Activated naive CD4-positive, alpha-beta T cell treated with anti-CD3 and anti-CD28 coated beads, Interleukin-2, amount 10 ng/mL, durations not matched to agents 7 days and 5 days (primary cell): ENCODE results near the gene PLEKHM2.

ENCODE experiments used
- CTCF ChIA-PET: fragments of 350-600 bp; sonication (Branson Sonifier 250); formaldehyde crosslinking; loops from one replicate; lab custom pipeline; 2021; ENCODE audit warnings: antibody characterized with exemption; lab: Charles Lee
- DNase-seq: peaks from one replicate; pipeline ENCODE4 v3.0.0-alpha.2; 2020
- H3K27ac Mint-ChIP-seq: one replicate; pipeline ENCODE4 v1.8.0; 2021; ENCODE audit warnings: mild to moderate bottlenecking, moderate library complexity, mixed read lengths
- H3K27me3 Mint-ChIP-seq: one replicate; pipeline ENCODE4 v1.8.0; 2021; ENCODE audit warnings: mild to moderate bottlenecking, mixed read lengths
- H3K36me3 Mint-ChIP-seq: one replicate; pipeline ENCODE4 v1.8.0; 2021; ENCODE audit warnings: mixed read lengths
- H3K4me1 Mint-ChIP-seq: one replicate; pipeline ENCODE4 v1.8.0; 2021; ENCODE audit warnings: mixed read lengths
- H3K4me3 Mint-ChIP-seq: one replicate; pipeline ENCODE4 v1.8.0; 2021; ENCODE audit warnings: mild to moderate bottlenecking, moderate library complexity, mixed read lengths
- H3K9me3 Mint-ChIP-seq: one replicate; pipeline ENCODE4 v1.8.0; 2021; ENCODE audit warnings: mixed read lengths

The PLEKHM2 gene

GRCh38 chr1:15765495-15766194 lies 81.5 kb downstream of the PLEKHM2 start:
- no peaks in the 10 kb centered on the region for H3K4me1 Mint-ChIP-seq
- CTCF ChIA-PET: interaction anchor here (0.6 kb wide), 1 partner anchor 194 kb away, joined by 3 read pairs; no protein-coding TSS in a partner anchor
- no peaks in the 10 kb centered on the region for H3K36me3 Mint-ChIP-seq
- no peaks in the 10 kb centered on the region for H3K9me3 Mint-ChIP-seq
- H3K27me3 Mint-ChIP-seq: peaks cover 44% of the 10 kb centered on the region
- no peak overlapping the region for H3K4me3 Mint-ChIP-seq
- no peak for DNase-seq
- no peak overlapping the region for H3K27ac Mint-ChIP-seq

- no peak for DNase-seq
- no peak overlapping the region for H3K4me3 Mint-ChIP-seq
- CTCF ChIA-PET: no interaction called here
- peaks cover 40% of the 10 kb centered on the region for H3K27me3 Mint-ChIP-seq
- H3K9me3 Mint-ChIP-seq: no peaks in the 10 kb centered on the region
- H3K27ac Mint-ChIP-seq: no peak overlapping the region
- H3K36me3 Mint-ChIP-seq: no peaks in the 10 kb centered on the region
- no peaks in the 10 kb centered on the region for H3K4me1 Mint-ChIP-seq
Observed at GRCh38 chr1:15767941-15768340, 83.8 kb downstream of the PLEKHM2 start.

- Mint-ChIP-seq H3K36me3 (no peaks in the 10 kb centered on the region), H3K9me3 (no peaks in the 10 kb centered on the region), H3K27me3 (peaks cover 40% of the 10 kb centered on the region), H3K27ac (no peak overlapping the region), H3K4me1 (no peaks in the 10 kb centered on the region), H3K4me3 (no peak overlapping the region)
- CTCF ChIA-PET: interaction anchor here (0.7 kb wide), 1 partner anchor 13 kb away, joined by 3 read pairs; no protein-coding TSS in a partner anchor
- no peak for DNase-seq
Observed at GRCh38 chr1:15768388-15768787, 84.3 kb downstream of the PLEKHM2 start.

- no peaks in the 10 kb centered on the region for H3K4me1 Mint-ChIP-seq
- H3K27me3 Mint-ChIP-seq: peaks cover 27% of the 10 kb centered on the region
- H3K4me3 Mint-ChIP-seq: no peak overlapping the region
- no peak overlapping the region for H3K27ac Mint-ChIP-seq
- H3K9me3 Mint-ChIP-seq: no peaks in the 10 kb centered on the region
- DNase-seq: no peak
- no peaks in the 10 kb centered on the region for H3K36me3 Mint-ChIP-seq
- CTCF ChIA-PET: interaction anchor here (1.8 kb wide), 1 partner anchor 21 kb away, joined by 7 read pairs; no protein-coding TSS in a partner anchor
Observed at GRCh38 chr1:15770313-15770962, 86.3 kb downstream of the PLEKHM2 start.

- Mint-ChIP-seq H3K36me3 (no peaks in the 10 kb centered on the region), H3K4me1 (no peaks in the 10 kb centered on the region), H3K27me3 (peaks cover 23% of the 10 kb centered on the region), H3K4me3 (no peak overlapping the region), H3K27ac (no peak overlapping the region), H3K9me3 (no peaks in the 10 kb centered on the region)
- DNase-seq: no peak
- CTCF ChIA-PET: interaction anchor here (1.8 kb wide), 1 partner anchor 20 kb away, joined by 7 read pairs; no protein-coding TSS in a partner anchor
Observed at GRCh38 chr1:15771836-15772515, 87.9 kb downstream of the PLEKHM2 start.

GRCh38 chr1:15775706-15776105 lies 91.6 kb downstream of the PLEKHM2 start:
- DNase-seq: no peak
- Mint-ChIP-seq H3K9me3 (no peaks in the 10 kb centered on the region), H3K4me1 (no peaks in the 10 kb centered on the region), H3K4me3 (no peak overlapping the region), H3K36me3 (no peaks in the 10 kb centered on the region), H3K27me3 (peaks cover 37% of the 10 kb centered on the region), H3K27ac (no peak overlapping the region)
- CTCF ChIA-PET: interaction anchor here (1.1 kb wide), 1 partner anchor 16 kb away, joined by 3 read pairs; no protein-coding TSS in a partner anchor

- peaks cover 30% of the 10 kb centered on the region for H3K27me3 Mint-ChIP-seq
- DNase-seq: no peak
- H3K36me3 Mint-ChIP-seq: no peaks in the 10 kb centered on the region
- no peaks in the 10 kb centered on the region for H3K9me3 Mint-ChIP-seq
- no peaks in the 10 kb centered on the region for H3K4me1 Mint-ChIP-seq
- no peak overlapping the region for H3K4me3 Mint-ChIP-seq
- CTCF ChIA-PET: interaction anchor here (1.1 kb wide), 1 partner anchor 13 kb away, joined by 5 read pairs; no protein-coding TSS in a partner anchor
- no peak overlapping the region for H3K27ac Mint-ChIP-seq
Observed at GRCh38 chr1:15777909-15778707, 94.0 kb downstream of the PLEKHM2 start.
